ENCODE measurements around the gene POLR3A. TPM values are rescaled to one million over a fixed set of nuclear protein-coding genes. Genes with fewer than 3 reads are reported as not detected.

POLR3A gene
- total and polyA plus RNA-seq, 4 donors: 2.5 to 16.3 (median 9.4) TPM

GRCh38 chr10:77944519-77944918, 84.8 kb downstream of the POLR3A start:
- Histone ChIP-seq H3K36me3 (ENCODE audit: control insufficient read depth in 1 of 2, insufficient read depth in 2 of 2, low read length in 1 of 2) (no peaks in the 10 kb centered on the region), H3K4me3 (ENCODE audit: low read length in 2 of 2) (no peak overlapping the region), H3K4me1 (ENCODE audit: control insufficient read depth in 1 of 2, insufficient read depth in 2 of 2, low read length in 2 of 2) (no peaks in the 10 kb centered on the region), H3K27ac (ENCODE audit: low read depth in 1 of 2, low read length in 2 of 2) (no peak overlapping the region), H3K27me3 (ENCODE audit: control insufficient read depth in 1 of 2, insufficient read depth in 2 of 2, low read length in 1 of 2) (no peaks in the 10 kb centered on the region), H3K9me3 (ENCODE audit: control insufficient read depth, low read length) (no peaks in the 10 kb centered on the region)
- WGBS, 2 donors: 56 to 58% methylated on average over 4 of the region's 4 CpGs
- intact Hi-C loops (cut with DNase I): no loop called here
- no peak for ATAC-seq (ENCODE audit: low FRiP score)
- DNase-seq: no peak

DNA sequence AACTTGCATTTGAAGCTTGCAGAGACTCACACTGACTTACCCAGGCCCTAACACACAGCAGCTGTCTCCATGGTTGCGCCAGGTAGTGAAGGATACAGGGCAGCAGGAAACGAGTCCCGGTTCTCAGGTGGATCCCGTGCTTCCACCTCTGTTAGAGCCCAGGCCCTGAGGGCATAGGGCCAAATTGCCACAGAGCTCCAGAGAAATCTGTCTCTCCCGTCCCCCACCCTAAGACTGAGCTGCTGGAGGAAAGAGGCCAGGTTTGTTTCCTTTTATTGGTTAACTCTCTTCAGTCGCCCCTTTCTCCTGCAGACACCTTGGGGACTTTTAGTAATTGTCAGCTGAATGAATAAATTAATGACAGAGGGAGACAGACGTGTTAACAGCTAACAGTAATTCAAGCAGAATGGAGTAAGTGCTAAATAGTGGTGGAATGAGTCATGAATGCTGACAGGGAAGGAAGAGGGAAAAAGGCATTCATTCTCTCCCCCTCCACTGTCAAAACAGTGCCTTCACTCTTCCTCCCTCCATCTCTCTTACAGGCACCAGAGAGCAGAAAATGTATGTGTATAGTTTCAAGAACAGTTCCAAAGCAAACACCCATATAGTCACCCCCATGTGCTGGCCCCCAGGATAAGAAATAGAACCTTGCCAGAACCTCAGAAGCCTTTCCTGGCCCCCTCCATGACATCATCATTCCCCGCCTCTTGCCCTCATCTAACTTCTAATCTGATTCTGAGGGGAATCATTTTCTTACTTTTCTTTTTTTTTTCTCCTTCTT, 86.0 kb downstream of the POLR3A start:
- ATAC-seq (ENCODE audit: low FRiP score) (no peak), DNase-seq (peak in 1 of 2 donors; percentile 48)
- no peaks in the 10 kb centered on the region for H3K4me1 ChIP-seq (ENCODE audit: control insufficient read depth in 1 of 2, insufficient read depth in 2 of 2, low read length in 2 of 2)
- H3K4me3 ChIP-seq (ENCODE audit: low read length in 2 of 2): no peak overlapping the region
- intact Hi-C loops (cut with DNase I): no loop called here
- no peaks in the 10 kb centered on the region for H3K27me3 ChIP-seq (ENCODE audit: control insufficient read depth in 1 of 2, insufficient read depth in 2 of 2, low read length in 1 of 2)
- WGBS, 2 donors: 34 to 37% methylated on average over 8 of the region's 8 CpGs
- H3K27ac ChIP-seq (ENCODE audit: low read depth in 1 of 2, low read length in 2 of 2): no peak overlapping the region
- no peaks in the 10 kb centered on the region for H3K36me3 ChIP-seq (ENCODE audit: control insufficient read depth in 1 of 2, insufficient read depth in 2 of 2, low read length in 1 of 2)
- H3K9me3 ChIP-seq (ENCODE audit: control insufficient read depth, low read length): no peaks in the 10 kb centered on the region

DNA sequence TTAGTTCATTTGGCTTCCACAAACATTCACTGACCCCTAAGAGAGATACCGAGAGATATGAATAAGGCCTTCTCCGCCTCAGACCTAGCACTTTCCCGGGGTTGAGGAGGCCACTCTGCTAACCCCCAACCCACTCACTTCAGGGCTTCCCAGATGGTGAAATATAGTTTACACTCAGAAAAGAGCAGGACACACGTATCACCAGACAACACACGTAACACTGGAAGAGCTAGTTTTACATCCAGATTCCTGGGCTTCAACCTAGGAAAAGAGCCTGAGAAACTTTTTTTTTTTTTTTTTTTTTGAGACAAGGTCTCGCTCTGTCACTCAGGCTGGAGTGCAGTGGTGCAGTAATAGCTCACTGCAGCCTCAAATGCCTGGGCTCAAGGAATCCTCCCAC, 87.5 kb downstream of the POLR3A start:
- no peaks in the 10 kb centered on the region for H3K27me3 ChIP-seq (ENCODE audit: control insufficient read depth in 1 of 2, insufficient read depth in 2 of 2, low read length in 1 of 2)
- H3K9me3 ChIP-seq (ENCODE audit: control insufficient read depth, low read length): no peaks in the 10 kb centered on the region
- H3K27ac ChIP-seq (ENCODE audit: low read depth in 1 of 2, low read length in 2 of 2): no peak overlapping the region
- intact Hi-C loops (cut with DNase I): no loop called here
- no peak overlapping the region for H3K4me3 ChIP-seq (ENCODE audit: low read length in 2 of 2)
- H3K36me3 ChIP-seq (ENCODE audit: control insufficient read depth in 1 of 2, insufficient read depth in 2 of 2, low read length in 1 of 2): no peaks in the 10 kb centered on the region
- no peaks in the 10 kb centered on the region for H3K4me1 ChIP-seq (ENCODE audit: control insufficient read depth in 1 of 2, insufficient read depth in 2 of 2, low read length in 2 of 2)
- DNase-seq: peak in 1 of 2 donors; percentile 0
- no peak for ATAC-seq (ENCODE audit: low FRiP score)
- 94 to 95% methylated on average over 6 of the region's 6 CpGs for WGBS, 2 donors

GRCh38 chr10:77940627-77941026, 88.7 kb downstream of the POLR3A start:
- Histone ChIP-seq H3K9me3 (ENCODE audit: control insufficient read depth, low read length) (no peaks in the 10 kb centered on the region), H3K4me1 (ENCODE audit: control insufficient read depth in 1 of 2, insufficient read depth in 2 of 2, low read length in 2 of 2) (no peaks in the 10 kb centered on the region), H3K36me3 (ENCODE audit: control insufficient read depth in 1 of 2, insufficient read depth in 2 of 2, low read length in 1 of 2) (no peaks in the 10 kb centered on the region), H3K4me3 (ENCODE audit: low read length in 2 of 2) (no peak overlapping the region), H3K27me3 (ENCODE audit: control insufficient read depth in 1 of 2, insufficient read depth in 2 of 2, low read length in 1 of 2) (no peaks in the 10 kb centered on the region), H3K27ac (ENCODE audit: low read depth in 1 of 2, low read length in 2 of 2) (no peak overlapping the region)
- intact Hi-C loops (cut with DNase I): no loop called here
- peak in 1 of 2 donors; percentile 6 for DNase-seq
- ATAC-seq (ENCODE audit: low FRiP score): no peak
- WGBS, 2 donors: 82 to 90% methylated on average over 3 of the region's 3 CpGs

- H3K36me3 ChIP-seq (ENCODE audit: control insufficient read depth in 1 of 2, insufficient read depth in 2 of 2, low read length in 1 of 2): no peaks in the 10 kb centered on the region
- DNase-seq (no peak), ATAC-seq (ENCODE audit: low FRiP score) (no peak)
- no peak overlapping the region for H3K27ac ChIP-seq (ENCODE audit: low read depth in 1 of 2, low read length in 2 of 2)
- no peaks in the 10 kb centered on the region for H3K9me3 ChIP-seq (ENCODE audit: control insufficient read depth, low read length)
- intact Hi-C loops (cut with DNase I): no loop called here
- H3K4me3 ChIP-seq (ENCODE audit: low read length in 2 of 2): no peak overlapping the region
- H3K4me1 ChIP-seq (ENCODE audit: control insufficient read depth in 1 of 2, insufficient read depth in 2 of 2, low read length in 2 of 2): no peaks in the 10 kb centered on the region
- 95 to 96% methylated on average over 2 of the region's 2 CpGs for WGBS, 2 donors
- no peaks in the 10 kb centered on the region for H3K27me3 ChIP-seq (ENCODE audit: control insufficient read depth in 1 of 2, insufficient read depth in 2 of 2, low read length in 1 of 2)
Observed at GRCh38 chr10:77940225-77940624, 89.1 kb downstream of the POLR3A start.

DNA sequence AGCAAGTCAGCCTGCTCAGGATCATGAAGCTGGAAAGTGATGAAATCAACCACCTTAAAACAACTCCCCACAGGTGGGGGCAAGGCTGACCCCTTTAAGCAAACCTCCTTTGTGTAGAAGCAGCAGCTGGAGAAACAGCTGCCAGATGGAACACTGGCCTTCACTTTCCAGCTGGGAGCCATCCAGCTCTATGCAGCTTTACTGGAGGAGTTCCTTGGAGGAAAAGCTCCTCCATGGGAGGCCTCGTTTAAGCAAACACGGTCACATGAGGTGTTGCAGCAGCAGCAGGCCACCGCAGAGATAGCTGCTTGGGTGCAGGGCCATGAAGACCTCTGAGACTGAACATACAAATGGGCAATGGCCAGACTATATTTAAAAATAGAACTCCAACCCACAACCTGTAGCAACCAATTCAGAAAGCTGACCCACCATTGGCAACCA, 89.7 kb downstream of the POLR3A start:
- DNase-seq (no peak), ATAC-seq (ENCODE audit: low FRiP score) (peak; percentile 47)
- H3K4me1 ChIP-seq (ENCODE audit: control insufficient read depth in 1 of 2, insufficient read depth in 2 of 2, low read length in 2 of 2): no peaks in the 10 kb centered on the region
- 3 to 6% methylated on average over 3 of the region's 3 CpGs for WGBS, 2 donors
- intact Hi-C loops (cut with DNase I): no loop called here
- no peak overlapping the region for H3K4me3 ChIP-seq (ENCODE audit: low read length in 2 of 2)
- H3K27me3 ChIP-seq (ENCODE audit: control insufficient read depth in 1 of 2, insufficient read depth in 2 of 2, low read length in 1 of 2): no peaks in the 10 kb centered on the region
- no peaks in the 10 kb centered on the region for H3K9me3 ChIP-seq (ENCODE audit: control insufficient read depth, low read length)
- H3K36me3 ChIP-seq (ENCODE audit: control insufficient read depth in 1 of 2, insufficient read depth in 2 of 2, low read length in 1 of 2): no peaks in the 10 kb centered on the region
- H3K27ac ChIP-seq (ENCODE audit: low read depth in 1 of 2, low read length in 2 of 2): no peak overlapping the region

DNA sequence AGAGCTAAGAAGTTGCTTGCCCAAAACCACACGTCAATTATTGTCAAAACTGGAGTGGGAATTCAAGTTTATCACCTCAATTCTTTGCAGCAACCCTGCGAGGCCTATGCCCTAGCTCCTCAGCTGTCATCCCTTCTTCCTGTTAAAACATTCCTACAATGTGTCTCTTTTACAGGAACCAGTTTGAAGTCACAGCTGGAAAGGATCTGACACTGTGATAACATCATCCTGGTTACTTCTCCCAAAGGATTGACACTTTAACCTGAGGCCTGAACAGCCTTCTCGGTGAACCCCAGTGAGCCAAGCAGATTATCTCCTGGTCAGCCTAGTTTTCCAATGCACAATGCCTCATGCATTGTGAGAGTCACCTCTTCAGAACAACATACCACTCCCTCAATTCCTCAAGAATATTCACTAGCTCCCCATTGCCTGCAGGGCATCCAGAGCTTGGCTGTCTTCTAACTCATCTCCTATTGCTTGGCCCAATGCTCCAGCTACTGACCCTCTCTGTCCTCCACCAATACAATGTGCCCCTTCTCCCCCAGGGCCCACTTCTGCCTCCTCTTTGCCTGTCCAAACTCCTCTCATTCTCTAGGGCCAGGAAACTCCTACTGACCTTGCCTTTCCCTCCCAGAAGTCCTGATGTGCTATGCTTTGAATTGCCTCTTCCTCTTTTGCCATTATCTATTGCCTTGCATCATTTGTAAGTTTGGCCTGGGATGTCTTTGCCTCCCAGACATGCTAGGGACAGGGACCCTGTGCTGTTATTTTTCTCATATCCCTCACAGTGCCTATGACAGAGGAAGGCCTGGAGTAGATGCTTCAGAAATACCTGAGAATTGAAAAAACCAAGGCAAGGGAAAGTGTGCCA, 92.4 kb downstream of the POLR3A start:
- Histone ChIP-seq H3K4me3 (ENCODE audit: low read length in 2 of 2) (no peak overlapping the region), H3K9me3 (ENCODE audit: control insufficient read depth, low read length) (no peaks in the 10 kb centered on the region), H3K27ac (ENCODE audit: low read depth in 1 of 2, low read length in 2 of 2) (no peak overlapping the region), H3K4me1 (ENCODE audit: control insufficient read depth in 1 of 2, insufficient read depth in 2 of 2, low read length in 2 of 2) (no peaks in the 10 kb centered on the region), H3K27me3 (ENCODE audit: control insufficient read depth in 1 of 2, insufficient read depth in 2 of 2, low read length in 1 of 2) (no peaks in the 10 kb centered on the region), H3K36me3 (ENCODE audit: control insufficient read depth in 1 of 2, insufficient read depth in 2 of 2, low read length in 1 of 2) (no peaks in the 10 kb centered on the region)
- ATAC-seq (ENCODE audit: low FRiP score) (no peak), DNase-seq (no peak)
- 92 to 95% methylated on average over 3 of the region's 3 CpGs for WGBS, 2 donors
- intact Hi-C loops (cut with DNase I): no loop called here

GRCh38 chr10:77932016-77932715, 97.1 kb downstream of the POLR3A start:
- 83 to 89% methylated on average over 8 of the region's 8 CpGs for WGBS, 2 donors
- ATAC-seq (ENCODE audit: low FRiP score) (no peak), DNase-seq (no peak)
- Histone ChIP-seq H3K4me3 (ENCODE audit: low read length in 2 of 2) (no peak overlapping the region), H3K27me3 (ENCODE audit: control insufficient read depth in 1 of 2, insufficient read depth in 2 of 2, low read length in 1 of 2) (no peaks in the 10 kb centered on the region), H3K27ac (ENCODE audit: low read depth in 1 of 2, low read length in 2 of 2) (no peak overlapping the region), H3K4me1 (ENCODE audit: control insufficient read depth in 1 of 2, insufficient read depth in 2 of 2, low read length in 2 of 2) (no peaks in the 10 kb centered on the region), H3K36me3 (ENCODE audit: control insufficient read depth in 1 of 2, insufficient read depth in 2 of 2, low read length in 1 of 2) (no peaks in the 10 kb centered on the region), H3K9me3 (ENCODE audit: control insufficient read depth, low read length) (no peaks in the 10 kb centered on the region)
- intact Hi-C loops (cut with DNase I): no loop called here
